Measurements from ENCODE around the gene UGDH. TPM values are rescaled to one million over a fixed set of nuclear protein-coding genes. Genes with fewer than 3 reads are reported as not detected.

The UGDH gene
- total RNA-seq, 1 donor from 2014 or later: 93.9 TPM

- Mint-ChIP-seq H3K4me3 (ENCODE audit: unreplicated experiment) (no peak overlapping the region), H3K27ac (ENCODE audit: unreplicated experiment) (no peak overlapping the region), H3K4me1 (ENCODE audit: unreplicated experiment) (no peaks in the 10 kb centered on the region), H3K36me3 (ENCODE audit: low read depth, unreplicated experiment) (peaks cover 3% of the 10 kb centered on the region), H3K9me3 (ENCODE audit: unreplicated experiment) (no peaks in the 10 kb centered on the region), H3K27me3 (ENCODE audit: unreplicated experiment) (no peaks in the 10 kb centered on the region)
- no peak for DNase-seq (ENCODE audit: low spot score)
- TF ChIP-seq CTCF (IDR thresholded peaks at IDR 0.05; ENCODE audit: unreplicated experiment): no peak
These were observed 32.9 kb downstream of the UGDH start for GRCh38 chr4:39494354-39494753.

- H3K4me3 Mint-ChIP-seq (ENCODE audit: unreplicated experiment): no peak overlapping the region
- TF ChIP-seq CTCF (IDR thresholded peaks at IDR 0.05; ENCODE audit: unreplicated experiment): no peak
- no peaks in the 10 kb centered on the region for H3K9me3 Mint-ChIP-seq (ENCODE audit: unreplicated experiment)
- no peak overlapping the region for H3K27ac Mint-ChIP-seq (ENCODE audit: unreplicated experiment)
- no peaks in the 10 kb centered on the region for H3K4me1 Mint-ChIP-seq (ENCODE audit: unreplicated experiment)
- DNase-seq (ENCODE audit: low spot score): no peak
- H3K36me3 Mint-ChIP-seq (ENCODE audit: low read depth, unreplicated experiment): no peaks in the 10 kb centered on the region
- no peaks in the 10 kb centered on the region for H3K27me3 Mint-ChIP-seq (ENCODE audit: unreplicated experiment)
These were observed 36.9 kb downstream of the UGDH start for GRCh38 chr4:39490322-39490721.

GRCh38 chr4:39486221-39486804, 40.9 kb downstream of the UGDH start:
- no peak for TF ChIP-seq CTCF (IDR thresholded peaks at IDR 0.05; ENCODE audit: unreplicated experiment)
- Mint-ChIP-seq H3K9me3 (ENCODE audit: unreplicated experiment) (no peaks in the 10 kb centered on the region), H3K27me3 (ENCODE audit: unreplicated experiment) (no peaks in the 10 kb centered on the region), H3K36me3 (ENCODE audit: low read depth, unreplicated experiment) (no peaks in the 10 kb centered on the region), H3K4me1 (ENCODE audit: unreplicated experiment) (no peaks in the 10 kb centered on the region), H3K4me3 (ENCODE audit: unreplicated experiment) (no peak overlapping the region), H3K27ac (ENCODE audit: unreplicated experiment) (no peak overlapping the region)
- DNase-seq (ENCODE audit: low spot score): no peak

- no peak for TF ChIP-seq CTCF (IDR thresholded peaks at IDR 0.05; ENCODE audit: unreplicated experiment)
- DNase-seq (ENCODE audit: low spot score): no peak
- Mint-ChIP-seq H3K36me3 (ENCODE audit: low read depth, unreplicated experiment) (no peaks in the 10 kb centered on the region), H3K4me3 (ENCODE audit: unreplicated experiment) (no peak overlapping the region), H3K27me3 (ENCODE audit: unreplicated experiment) (no peaks in the 10 kb centered on the region), H3K27ac (ENCODE audit: unreplicated experiment) (no peak overlapping the region), H3K9me3 (ENCODE audit: unreplicated experiment) (no peaks in the 10 kb centered on the region), H3K4me1 (ENCODE audit: unreplicated experiment) (no peaks in the 10 kb centered on the region)
These were observed 42.5 kb downstream of the UGDH start for GRCh38 chr4:39484582-39485272.
